ENCODE results near the gene ZNF280A.

Gene ZNF280A

GRCh38 chr22:22550789-22551434, 30.8 kb upstream of the ZNF280A start:
- DNase-seq = no peak
- ATAC-seq = no peak
- H3K27me3 Mint-ChIP-seq = no peaks in the 10 kb centered on the region
- no peaks in the 10 kb centered on the region for H3K4me1 Mint-ChIP-seq
- no peak overlapping the region for H3K27ac Mint-ChIP-seq
- H3K9me3 Mint-ChIP-seq = no peaks in the 10 kb centered on the region
- no peak overlapping the region for H3K4me3 Mint-ChIP-seq
- no peaks in the 10 kb centered on the region for H3K36me3 Mint-ChIP-seq (ENCODE audit: low read depth)

GRCh38 chr22:22548910-22549309, 28.8 kb upstream of the ZNF280A start:
- Mint-ChIP-seq H3K27me3 (no peaks in the 10 kb centered on the region), H3K36me3 (ENCODE audit: low read depth) (no peaks in the 10 kb centered on the region), H3K27ac (no peak overlapping the region), H3K9me3 (no peaks in the 10 kb centered on the region), H3K4me1 (no peaks in the 10 kb centered on the region), H3K4me3 (no peak overlapping the region)
- DNase-seq (no peak), ATAC-seq (no peak)

- no peak overlapping the region for H3K27ac Mint-ChIP-seq
- no peak for DNase-seq
Observed at GRCh38 chr22:22548317-22548716, 28.2 kb upstream of the ZNF280A start.

GRCh38 chr22:22547692-22548300, 27.7 kb upstream of the ZNF280A start:
- Mint-ChIP-seq H3K27ac (no peak overlapping the region), H3K27me3 (no peaks in the 10 kb centered on the region), H3K4me1 (no peaks in the 10 kb centered on the region), H3K4me3 (no peak overlapping the region), H3K9me3 (no peaks in the 10 kb centered on the region), H3K36me3 (ENCODE audit: low read depth) (no peaks in the 10 kb centered on the region)
- ATAC-seq (no peak), DNase-seq (no peak)

More at GRCh38 chr22:22548317-22548716, 28.2 kb upstream of the ZNF280A start:
- Mint-ChIP-seq H3K27me3 (no peaks in the 10 kb centered on the region), H3K4me3 (no peak overlapping the region), H3K4me1 (no peaks in the 10 kb centered on the region), H3K36me3 (ENCODE audit: low read depth) (no peaks in the 10 kb centered on the region), H3K9me3 (no peaks in the 10 kb centered on the region)
- ATAC-seq = no peak

GRCh38 chr22:22547226-22547625, 27.2 kb upstream of the ZNF280A start:
- H3K27me3 Mint-ChIP-seq = no peaks in the 10 kb centered on the region
- no peak overlapping the region for H3K4me3 Mint-ChIP-seq
- no peaks in the 10 kb centered on the region for H3K9me3 Mint-ChIP-seq
- H3K36me3 Mint-ChIP-seq (ENCODE audit: low read depth) = no peaks in the 10 kb centered on the region
- DNase-seq (no peak), ATAC-seq (no peak)
- no peaks in the 10 kb centered on the region for H3K4me1 Mint-ChIP-seq
- H3K27ac Mint-ChIP-seq = no peak overlapping the region

- no peak overlapping the region for H3K4me3 Mint-ChIP-seq
- ATAC-seq (no peak), DNase-seq (no peak)
- no peaks in the 10 kb centered on the region for H3K27me3 Mint-ChIP-seq
- no peaks in the 10 kb centered on the region for H3K4me1 Mint-ChIP-seq
- no peaks in the 10 kb centered on the region for H3K36me3 Mint-ChIP-seq (ENCODE audit: low read depth)
- no peaks in the 10 kb centered on the region for H3K9me3 Mint-ChIP-seq
- H3K27ac Mint-ChIP-seq = no peak overlapping the region
Observed at GRCh38 chr22:22546490-22546889, 26.4 kb upstream of the ZNF280A start.

GRCh38 chr22:22545084-22545483, 25.0 kb upstream of the ZNF280A start:
- Mint-ChIP-seq H3K27me3 (peaks cover 3% of the 10 kb centered on the region), H3K4me1 (no peaks in the 10 kb centered on the region), H3K27ac (no peak overlapping the region), H3K36me3 (ENCODE audit: low read depth) (no peaks in the 10 kb centered on the region), H3K9me3 (no peaks in the 10 kb centered on the region), H3K4me3 (no peak overlapping the region)
- ATAC-seq = no peak
- no peak for DNase-seq

- DNase-seq (no peak), ATAC-seq (no peak)
- Mint-ChIP-seq H3K27me3 (peaks cover 3% of the 10 kb centered on the region), H3K4me3 (no peak overlapping the region), H3K36me3 (ENCODE audit: low read depth) (no peaks in the 10 kb centered on the region), H3K27ac (no peak overlapping the region), H3K4me1 (no peaks in the 10 kb centered on the region), H3K9me3 (no peaks in the 10 kb centered on the region)
Observed at GRCh38 chr22:22538226-22538989, 18.3 kb upstream of the ZNF280A start.

- no peak overlapping the region for H3K27ac Mint-ChIP-seq
- DNase-seq (no peak), ATAC-seq (no peak)
- no peak overlapping the region for H3K4me3 Mint-ChIP-seq
- no peaks in the 10 kb centered on the region for H3K9me3 Mint-ChIP-seq
- peaks cover 3% of the 10 kb centered on the region for H3K27me3 Mint-ChIP-seq
- no peaks in the 10 kb centered on the region for H3K4me1 Mint-ChIP-seq
- H3K36me3 Mint-ChIP-seq (ENCODE audit: low read depth) = no peaks in the 10 kb centered on the region
Observed at GRCh38 chr22:22536916-22537315, 16.8 kb upstream of the ZNF280A start.

GRCh38 chr22:22536515-22536914, 16.4 kb upstream of the ZNF280A start:
- H3K4me3 Mint-ChIP-seq = no peak overlapping the region
- no peak for ATAC-seq
- no peaks in the 10 kb centered on the region for H3K9me3 Mint-ChIP-seq
- H3K36me3 Mint-ChIP-seq (ENCODE audit: low read depth) = no peaks in the 10 kb centered on the region
- no peak for DNase-seq
- no peak overlapping the region for H3K27ac Mint-ChIP-seq
- peaks cover 3% of the 10 kb centered on the region for H3K27me3 Mint-ChIP-seq
- no peaks in the 10 kb centered on the region for H3K4me1 Mint-ChIP-seq

GRCh38 chr22:22535662-22536061, 15.6 kb upstream of the ZNF280A start:
- Mint-ChIP-seq H3K27me3 (peaks cover 3% of the 10 kb centered on the region), H3K36me3 (ENCODE audit: low read depth) (no peaks in the 10 kb centered on the region), H3K4me1 (no peaks in the 10 kb centered on the region), H3K27ac (no peak overlapping the region), H3K4me3 (no peak overlapping the region), H3K9me3 (no peaks in the 10 kb centered on the region)
- DNase-seq (no peak), ATAC-seq (no peak)

- Mint-ChIP-seq H3K27me3 (no peaks in the 10 kb centered on the region), H3K36me3 (ENCODE audit: low read depth) (no peaks in the 10 kb centered on the region), H3K4me1 (no peaks in the 10 kb centered on the region), H3K9me3 (no peaks in the 10 kb centered on the region), H3K4me3 (no peak overlapping the region), H3K27ac (no peak overlapping the region)
- ATAC-seq = no peak
- no peak for DNase-seq
Observed at GRCh38 chr22:22534604-22535415, 14.7 kb upstream of the ZNF280A start.

GRCh38 chr22:22533863-22534262, 13.8 kb upstream of the ZNF280A start:
- DNase-seq = no peak
- no peaks in the 10 kb centered on the region for H3K36me3 Mint-ChIP-seq (ENCODE audit: low read depth)
- H3K4me1 Mint-ChIP-seq = no peaks in the 10 kb centered on the region
- H3K27ac Mint-ChIP-seq = no peak overlapping the region
- H3K9me3 Mint-ChIP-seq = no peaks in the 10 kb centered on the region
- H3K27me3 Mint-ChIP-seq = no peaks in the 10 kb centered on the region
- no peak overlapping the region for H3K4me3 Mint-ChIP-seq
- no peak for ATAC-seq

GRCh38 chr22:22533417-22533816, 13.3 kb upstream of the ZNF280A start:
- ATAC-seq (no peak), DNase-seq (no peak)
- H3K4me3 Mint-ChIP-seq = no peak overlapping the region
- no peaks in the 10 kb centered on the region for H3K4me1 Mint-ChIP-seq
- H3K36me3 Mint-ChIP-seq (ENCODE audit: low read depth) = no peaks in the 10 kb centered on the region
- H3K9me3 Mint-ChIP-seq = no peaks in the 10 kb centered on the region
- H3K27me3 Mint-ChIP-seq = no peaks in the 10 kb centered on the region
- no peak overlapping the region for H3K27ac Mint-ChIP-seq
